ENCODE results near the gene PPP1R12B. TPM values are rescaled to one million over a fixed set of nuclear protein-coding genes. Genes with fewer than 3 reads are reported as not detected.
"Not testable (repeated sequence)": the region's sequence is repeated elsewhere in the genome, so short reads cannot be mapped to it uniquely, and the experiment has no call there.

The PPP1R12B gene
- total and polyA plus RNA-seq, 8 donors = 4.4 to 29.4 (median 13.7) TPM

DNA sequence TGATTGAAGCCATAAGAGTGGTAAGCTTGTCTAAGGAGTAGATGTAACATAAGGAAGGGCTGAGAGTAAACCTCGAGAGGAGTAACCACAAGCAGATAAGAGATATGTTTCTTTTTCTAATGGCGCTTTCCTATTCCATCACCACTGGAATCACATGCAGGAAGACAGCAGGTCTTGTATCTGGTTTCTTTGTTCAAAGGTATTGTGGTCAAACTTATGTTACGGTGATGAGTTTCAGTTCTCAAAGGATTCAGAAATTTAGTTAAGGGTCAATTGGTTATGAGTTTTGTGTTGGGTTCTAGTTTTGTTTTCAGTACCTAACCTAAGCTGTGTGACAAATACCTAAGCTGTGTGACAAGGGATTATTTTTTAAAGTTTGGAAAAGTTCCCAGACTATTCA lies 198.3 kb downstream of the PPP1R12B start:
- H3K9me3 ChIP-seq; H3K27ac ChIP-seq; DNase-seq; H3K36me3 ChIP-seq; FAIRE-seq; H3K4me1 ChIP-seq; H3K4me3 ChIP-seq; intact Hi-C loops (cut with DNase I); H3K27me3 ChIP-seq: not testable (repeated sequence)
- peak in 1 of 4 donors; percentile 12 for ATAC-seq
- WGBS, 2 donors = 79 to 80% methylated on average over 3 of the region's 3 CpGs

DNA sequence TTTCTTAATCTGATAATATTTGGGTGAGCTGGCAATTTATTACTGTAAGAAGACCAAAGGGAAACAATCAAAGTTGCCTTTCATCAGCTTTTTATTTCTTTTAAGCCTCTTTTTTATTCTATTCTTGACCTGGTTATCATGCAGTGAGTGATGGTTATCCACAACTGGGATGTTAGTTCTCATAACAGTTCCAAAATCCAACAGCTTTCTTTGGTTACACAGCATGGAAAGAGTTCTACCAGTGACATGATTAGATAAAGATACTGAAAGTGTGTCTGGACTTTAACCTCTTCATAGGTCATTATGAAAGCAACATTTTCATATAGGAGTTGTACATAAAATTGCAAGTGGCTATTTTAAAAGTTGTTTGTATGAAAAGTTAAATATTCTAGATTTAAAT lies 198.7 kb downstream of the PPP1R12B start:
- Histone ChIP-seq H3K4me1 (no peaks in the 10 kb centered on the region), H3K27me3 (no peaks in the 10 kb centered on the region), H3K4me3 (no peak overlapping the region), H3K36me3 (no peaks in the 10 kb centered on the region), H3K9me3 (no peaks in the 10 kb centered on the region), H3K27ac (no peak overlapping the region)
- FAIRE-seq (no peak), ATAC-seq (no peak), DNase-seq (no peak)
- intact Hi-C loops (cut with DNase I) = no loop called here
- TF ChIP-seq, protein P1, sequence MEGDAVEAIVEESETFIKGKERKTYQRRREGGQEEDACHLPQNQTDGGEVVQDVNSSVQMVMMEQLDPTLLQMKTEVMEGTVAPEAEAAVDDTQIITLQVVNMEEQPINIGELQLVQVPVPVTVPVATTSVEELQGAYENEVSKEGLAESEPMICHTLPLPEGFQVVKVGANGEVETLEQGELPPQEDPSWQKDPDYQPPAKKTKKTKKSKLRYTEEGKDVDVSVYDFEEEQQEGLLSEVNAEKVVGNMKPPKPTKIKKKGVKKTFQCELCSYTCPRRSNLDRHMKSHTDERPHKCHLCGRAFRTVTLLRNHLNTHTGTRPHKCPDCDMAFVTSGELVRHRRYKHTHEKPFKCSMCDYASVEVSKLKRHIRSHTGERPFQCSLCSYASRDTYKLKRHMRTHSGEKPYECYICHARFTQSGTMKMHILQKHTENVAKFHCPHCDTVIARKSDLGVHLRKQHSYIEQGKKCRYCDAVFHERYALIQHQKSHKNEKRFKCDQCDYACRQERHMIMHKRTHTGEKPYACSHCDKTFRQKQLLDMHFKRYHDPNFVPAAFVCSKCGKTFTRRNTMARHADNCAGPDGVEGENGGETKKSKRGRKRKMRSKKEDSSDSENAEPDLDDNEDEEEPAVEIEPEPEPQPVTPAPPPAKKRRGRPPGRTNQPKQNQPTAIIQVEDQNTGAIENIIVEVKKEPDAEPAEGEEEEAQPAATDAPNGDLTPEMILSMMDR (IDR thresholded peaks at IDR 0.05) = no peak

DNA sequence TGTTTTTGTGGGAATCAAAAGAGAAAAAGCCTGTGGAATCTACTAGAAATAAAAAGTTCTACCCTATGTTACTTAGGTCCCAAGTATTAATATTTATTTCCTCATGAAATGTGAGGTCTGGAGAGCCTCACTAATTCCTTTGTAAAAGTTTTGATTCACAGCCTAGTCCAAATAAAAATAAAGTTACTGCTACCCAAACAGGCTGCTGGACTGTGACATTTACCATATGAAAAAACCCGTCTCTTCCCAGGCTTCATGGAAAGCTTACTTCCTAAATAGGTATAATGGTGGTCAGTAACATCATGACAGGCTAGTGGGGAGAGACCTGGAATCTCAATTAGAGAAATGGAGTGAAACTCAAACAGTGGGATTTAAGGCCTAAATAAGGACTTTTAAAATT lies 201.6 kb downstream of the PPP1R12B start:
- DNase-seq; H3K36me3 ChIP-seq; H3K4me3 ChIP-seq; H3K27ac ChIP-seq; intact Hi-C loops (cut with DNase I); ATAC-seq; FAIRE-seq; H3K27me3 ChIP-seq; H3K9me3 ChIP-seq: not testable (repeated sequence)
- 94 to 97% methylated on average over 1 of the region's 1 CpG for WGBS, 2 donors
- H3K4me1 ChIP-seq = peaks cover 0 to 15% (median 6%) of the 10 kb centered on the region in 3 donors

DNA sequence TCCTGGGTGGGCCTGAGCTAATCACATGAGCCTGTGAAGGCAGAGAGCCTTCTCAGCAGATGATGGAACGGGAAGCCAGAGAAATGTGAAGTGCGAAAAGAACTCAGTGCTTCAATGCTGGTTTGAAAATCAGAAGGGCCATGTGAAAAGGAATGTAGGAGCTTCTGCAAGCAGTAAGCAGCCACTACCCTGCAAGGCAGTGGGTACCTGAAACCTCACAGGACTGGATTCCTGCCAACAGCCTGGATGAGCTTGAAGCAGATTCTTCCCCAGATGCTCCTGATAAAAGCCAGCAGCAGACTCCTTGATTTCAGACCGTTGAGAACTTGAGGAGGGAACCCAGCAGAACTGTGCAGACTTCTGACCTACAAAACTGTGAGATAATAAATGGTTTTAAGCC lies 203.2 kb downstream of the PPP1R12B start:
- DNase-seq (no peak), ATAC-seq (no peak), FAIRE-seq (no peak)
- intact Hi-C loops (cut with DNase I) = no loop called here
- Histone ChIP-seq H3K4me3 (no peak overlapping the region), H3K27ac (no peak overlapping the region), H3K36me3 (no peaks in the 10 kb centered on the region), H3K27me3 (no peaks in the 10 kb centered on the region), H3K4me1 (peaks cover 0 to 23% (median 6%) of the 10 kb centered on the region in 3 donors), H3K9me3 (no peaks in the 10 kb centered on the region)
- WGBS, 2 donors = 81 to 82% methylated on average over 3 of the region's 3 CpGs
- TF ChIP-seq, protein P1 (IDR thresholded peaks at IDR 0.05) = no peak

DNA sequence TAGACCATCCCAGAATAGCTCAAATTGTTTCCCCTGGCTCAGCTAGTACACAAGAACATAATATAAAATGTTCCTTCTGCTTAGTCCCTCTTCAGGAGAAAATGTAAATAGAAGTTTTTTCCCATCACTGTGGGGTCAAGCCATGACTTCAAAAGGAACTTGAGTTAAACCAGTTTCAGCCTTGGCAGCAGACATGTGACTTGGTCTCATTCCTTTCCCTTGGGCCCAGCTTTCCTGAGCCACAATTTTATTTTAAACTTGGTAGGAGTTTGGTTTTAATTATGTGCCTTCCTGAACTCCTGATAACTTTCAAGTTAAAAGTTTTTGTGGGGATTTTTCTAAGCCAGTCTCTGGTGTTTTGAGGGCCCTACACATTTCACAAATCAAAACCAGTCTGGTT lies 204.1 kb downstream of the PPP1R12B start:
- H3K27ac ChIP-seq; H3K9me3 ChIP-seq; FAIRE-seq; DNase-seq; H3K4me3 ChIP-seq; ATAC-seq; H3K27me3 ChIP-seq; intact Hi-C loops (cut with DNase I); H3K36me3 ChIP-seq: not testable (repeated sequence)
- peaks cover 0 to 24% (median 6%) of the 10 kb centered on the region in 3 donors for H3K4me1 ChIP-seq

DNA sequence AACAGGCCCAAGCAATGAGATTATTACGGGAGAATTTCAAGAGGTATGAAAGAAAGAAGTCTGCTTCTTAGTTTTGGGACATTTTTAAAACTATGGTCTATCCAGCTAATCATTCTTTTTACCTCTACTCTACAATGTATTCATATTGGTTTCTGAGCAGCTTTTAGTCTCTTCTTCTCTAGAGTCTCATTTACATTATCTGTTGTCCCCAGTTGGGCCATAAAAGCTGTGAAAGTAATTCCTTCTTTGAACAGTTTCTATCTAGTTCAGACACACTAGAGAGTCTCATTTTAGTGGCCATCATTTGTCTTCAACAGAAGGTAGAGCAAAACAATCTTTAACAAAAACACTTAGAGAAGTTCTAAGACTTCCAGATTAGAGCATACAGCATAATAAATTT lies 204.6 kb downstream of the PPP1R12B start:
- H3K9me3 ChIP-seq; H3K36me3 ChIP-seq; H3K4me3 ChIP-seq; H3K27ac ChIP-seq; intact Hi-C loops (cut with DNase I); DNase-seq; H3K27me3 ChIP-seq; ATAC-seq: not testable (repeated sequence)
- 93 to 97% methylated on average over 1 of the region's 1 CpG for WGBS, 2 donors
- peaks cover 0 to 26% (median 6%) of the 10 kb centered on the region in 3 donors for H3K4me1 ChIP-seq
- peak; percentile 29 for FAIRE-seq

DNA sequence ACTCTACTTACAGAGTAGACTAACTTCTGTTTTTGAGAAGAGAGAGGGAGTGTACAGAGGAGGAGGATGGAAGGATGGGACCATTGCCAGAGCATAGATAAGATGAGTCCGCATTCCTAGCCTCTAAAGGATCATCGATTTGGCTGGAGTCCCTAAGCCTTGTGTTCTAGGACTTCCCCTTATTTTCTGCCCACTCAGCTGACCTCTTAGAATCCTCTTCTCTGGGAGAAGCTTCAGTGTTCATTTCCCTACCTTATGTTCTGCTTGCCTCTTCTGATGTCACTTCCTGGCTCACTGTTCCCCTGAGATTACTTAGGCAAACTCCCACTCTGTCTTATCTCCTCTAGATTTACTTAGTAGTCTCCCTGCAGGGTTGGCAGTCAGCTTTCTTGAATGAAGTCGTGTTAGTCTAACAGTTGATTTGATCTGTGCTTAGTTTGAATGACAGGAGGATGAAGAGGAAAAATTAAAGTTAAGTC lies 205.1 kb downstream of the PPP1R12B start:
- ATAC-seq (peak; percentile 73 to 78 (median 76)), DNase-seq (peak in 2 of 6 donors; percentile 12 to 30), FAIRE-seq (no peak)
- no peak overlapping the region for H3K4me3 ChIP-seq
- H3K4me1 ChIP-seq = peaks cover 0 to 26% (median 6%) of the 10 kb centered on the region in 3 donors
- no peaks in the 10 kb centered on the region for H3K36me3 ChIP-seq
- 39 to 45% methylated on average over 3 of the region's 3 CpGs for WGBS, 2 donors
- H3K27me3 ChIP-seq = no peaks in the 10 kb centered on the region
- no peaks in the 10 kb centered on the region for H3K9me3 ChIP-seq
- H3K27ac ChIP-seq = peak overlapping the region in 1 of 4 donors; percentile 42
- TF ChIP-seq, protein P1 (IDR thresholded peaks at IDR 0.05) = no peak
- intact Hi-C loops (cut with DNase I) = no loop called here

DNA sequence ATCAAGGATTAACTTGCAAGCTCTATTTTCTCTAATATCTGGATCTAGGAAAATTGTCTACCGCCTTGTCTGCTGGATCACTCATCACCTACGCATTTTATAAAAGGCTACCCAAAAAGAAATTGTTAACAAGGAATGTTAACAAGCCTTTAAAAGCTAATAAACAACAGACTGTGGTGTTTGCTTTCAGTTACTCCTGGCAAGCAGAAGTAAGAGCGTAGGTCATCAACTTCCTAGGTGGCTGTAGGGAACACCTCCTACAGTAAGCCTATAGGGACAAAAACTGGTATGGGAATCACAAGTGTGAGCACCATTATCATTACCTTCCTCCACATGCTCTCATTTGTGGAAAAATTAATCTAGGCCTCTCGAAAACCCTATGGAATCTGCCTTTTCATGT lies 206.1 kb downstream of the PPP1R12B start:
- Histone ChIP-seq H3K27ac (peak overlapping the region in 2 of 4 donors; percentile 12 to 42), H3K4me1 (peaks cover 0 to 26% (median 6%) of the 10 kb centered on the region in 3 donors)
- H3K36me3 ChIP-seq; H3K9me3 ChIP-seq; H3K4me3 ChIP-seq; intact Hi-C loops (cut with DNase I); H3K27me3 ChIP-seq; DNase-seq; FAIRE-seq: not testable (repeated sequence)
- 77 to 80% methylated on average over 4 of the region's 4 CpGs for WGBS, 2 donors
- peak; percentile 36 to 66 (median 44) for ATAC-seq

DNA sequence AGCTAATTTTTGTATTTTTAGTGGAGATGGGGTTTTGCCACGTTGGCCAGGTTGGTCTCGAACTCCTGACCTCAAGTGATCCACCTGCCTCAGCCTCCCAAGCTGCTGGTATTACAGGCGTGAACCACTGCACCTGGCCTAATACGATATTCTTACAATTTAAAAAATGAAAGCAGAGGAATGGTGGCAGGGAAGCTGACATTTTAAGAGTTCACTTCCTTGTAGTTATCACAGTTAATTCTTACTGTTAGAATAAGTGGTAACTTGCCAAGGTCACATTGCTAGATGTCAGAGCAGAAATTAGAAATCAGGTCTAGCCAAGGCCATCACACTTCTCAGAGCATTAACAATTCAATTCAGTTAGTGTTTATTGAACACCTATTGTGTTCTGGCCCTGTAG lies 207.5 kb downstream of the PPP1R12B start:
- H3K4me3 ChIP-seq; intact Hi-C loops (cut with DNase I); H3K27me3 ChIP-seq; H3K9me3 ChIP-seq; H3K36me3 ChIP-seq; FAIRE-seq: not testable (repeated sequence)
- WGBS, 2 donors = 42 to 58% methylated on average over 4 of the region's 4 CpGs
- peak overlapping the region in 3 of 4 donors; percentile 28 to 78 (median 69) for H3K27ac ChIP-seq
- peak; percentile 55 to 67 (median 60) for ATAC-seq
- DNase-seq = peak in 2 of 6 donors; percentile 10 to 23
- peaks cover 0 to 26% (median 6%) of the 10 kb centered on the region in 3 donors for H3K4me1 ChIP-seq

DNA sequence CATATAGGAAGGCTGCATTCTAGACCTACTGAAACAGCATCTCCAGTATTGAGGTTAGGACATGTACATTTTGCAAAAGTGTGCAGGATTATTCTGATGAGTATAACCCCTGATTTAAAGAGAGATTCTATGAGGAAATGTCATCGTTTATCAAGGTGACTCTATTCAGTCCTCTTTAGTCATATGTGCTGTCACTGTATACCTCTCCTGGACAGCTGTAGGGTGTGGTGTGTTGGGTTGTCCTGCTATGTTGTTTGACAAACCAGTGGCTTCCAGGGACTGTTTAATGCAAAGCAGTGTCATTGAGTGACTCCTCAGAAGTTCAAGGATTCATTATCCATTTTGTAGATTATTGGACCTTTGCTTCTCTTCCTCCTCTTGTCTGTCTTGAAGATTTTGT lies 209.2 kb downstream of the PPP1R12B start:
- H3K27ac ChIP-seq; ATAC-seq; FAIRE-seq; H3K4me3 ChIP-seq; intact Hi-C loops (cut with DNase I); H3K36me3 ChIP-seq; H3K9me3 ChIP-seq; DNase-seq; H3K27me3 ChIP-seq: not testable (repeated sequence)
- 68 to 88% methylated on average over 1 of the region's 1 CpG for WGBS, 2 donors
- peaks cover 0 to 26% (median 6%) of the 10 kb centered on the region in 3 donors for H3K4me1 ChIP-seq
